ENCODE results near the gene ARMC3.
A peak's percentile ranks its signal among the peaks of the same experiment; 100 is the strongest.

The ARMC3 gene

GRCh38 chr10:22990443-22990842 lies 62.6 kb downstream of the ARMC3 start:
- no peak for DNase-seq
- Histone ChIP-seq H3K4me3 (ENCODE audit: low read depth, low read length) (no peak overlapping the region), H3K27me3 (no peaks in the 10 kb centered on the region)

GRCh38 chr10:22992075-22992474 lies 64.2 kb downstream of the ARMC3 start:
- Histone ChIP-seq H3K27me3 (no peaks in the 10 kb centered on the region), H3K4me3 (ENCODE audit: low read depth, low read length) (no peak overlapping the region), H3K9me3 (no peaks in the 10 kb centered on the region), H3K4me1 (peaks cover 12% of the 10 kb centered on the region), H3K36me3 (no peaks in the 10 kb centered on the region)
- no peak for TF ChIP-seq CTCF (IDR thresholded peaks at IDR 0.05; ENCODE audit: low read depth, low read length)
- DNase-seq: no peak

More at GRCh38 chr10:22990443-22990842, 62.6 kb downstream of the ARMC3 start:
- H3K4me1 ChIP-seq: peaks cover 12% of the 10 kb centered on the region
- TF ChIP-seq CTCF (IDR thresholded peaks at IDR 0.05; ENCODE audit: low read depth, low read length): no peak
- H3K9me3 ChIP-seq: no peaks in the 10 kb centered on the region
- no peaks in the 10 kb centered on the region for H3K36me3 ChIP-seq

- DNase-seq: no peak
- Histone ChIP-seq H3K4me1 (peaks cover 11% of the 10 kb centered on the region), H3K9me3 (no peaks in the 10 kb centered on the region), H3K27me3 (no peaks in the 10 kb centered on the region), H3K36me3 (no peaks in the 10 kb centered on the region), H3K4me3 (ENCODE audit: low read depth, low read length) (no peak overlapping the region)
- TF ChIP-seq CTCF (IDR thresholded peaks at IDR 0.05; ENCODE audit: low read depth, low read length): no peak
These were observed 64.8 kb downstream of the ARMC3 start for GRCh38 chr10:22992621-22993020.

- Histone ChIP-seq H3K4me1 (peaks cover 6% of the 10 kb centered on the region), H3K9me3 (no peaks in the 10 kb centered on the region), H3K27me3 (no peaks in the 10 kb centered on the region), H3K4me3 (ENCODE audit: low read depth, low read length) (no peak overlapping the region), H3K36me3 (no peaks in the 10 kb centered on the region)
- no peak for TF ChIP-seq CTCF (IDR thresholded peaks at IDR 0.05; ENCODE audit: low read depth, low read length)
- no peak for DNase-seq
These were observed 65.5 kb downstream of the ARMC3 start for GRCh38 chr10:22993314-22993713.

GRCh38 chr10:22997096-22997495 lies 69.2 kb downstream of the ARMC3 start:
- Histone ChIP-seq H3K27me3 (no peaks in the 10 kb centered on the region), H3K4me1 (no peaks in the 10 kb centered on the region; the same call in 1 of the 2 replicates), H3K4me3 (ENCODE audit: low read depth, low read length) (no peak overlapping the region), H3K9me3 (no peaks in the 10 kb centered on the region), H3K36me3 (no peaks in the 10 kb centered on the region)
- DNase-seq: peak; percentile 26
- no peak for TF ChIP-seq CTCF (IDR thresholded peaks at IDR 0.05; ENCODE audit: low read depth, low read length)

- no peaks in the 10 kb centered on the region for H3K36me3 ChIP-seq
- no peak for TF ChIP-seq CTCF (IDR thresholded peaks at IDR 0.05; ENCODE audit: low read depth, low read length)
- H3K9me3 ChIP-seq: no peaks in the 10 kb centered on the region
- H3K4me1 ChIP-seq: peaks cover 2% of the 10 kb centered on the region; the same call in 1 of the 2 replicates
- no peaks in the 10 kb centered on the region for H3K27me3 ChIP-seq
- no peak for DNase-seq
- no peak overlapping the region for H3K4me3 ChIP-seq (ENCODE audit: low read depth, low read length)
These were observed 70.2 kb downstream of the ARMC3 start for GRCh38 chr10:22998091-22998490.

Measured in BE2C (cell line).